BE2C (cell line): Measurements from ENCODE around the gene KAT2A.

ENCODE experiments used
- DNase-seq: peaks from one replicate; pipeline ENCODE4 v3.0.0-alpha.2; 2020
- H3K27me3 ChIP-seq: fragments of 250-450 bp; sonication (Bioruptor Pico); 2 replicates; pipeline ENCODE4 v1.5.1; 2020; ENCODE audit warnings: mild to moderate bottlenecking
- H3K36me3 ChIP-seq: fragments of 250-450 bp; sonication (Bioruptor Pico); 2 replicates; pipeline ENCODE4 v1.5.1; 2020; ENCODE audit warnings: mild to moderate bottlenecking
- H3K4me1 ChIP-seq: fragments of 250-450 bp; sonication (Bioruptor Pico); 2 replicates; pipeline ENCODE4 v1.5.1; 2020
- H3K4me3 ChIP-seq: 2 replicates; pipeline ENCODE4 v1.5.1; 2011; ENCODE audit warnings: low read depth, low read length
- H3K9me3 ChIP-seq: fragments of 250-450 bp; sonication (Bioruptor Pico); 2 replicates; pipeline ENCODE4 v1.5.1; 2020
- CTCF ChIP-seq: IDR thresholded peaks from 2 replicates; pipeline ENCODE4 v1.5.1; 2012; ENCODE audit warnings: mild to moderate bottlenecking, low read depth, low read length

KAT2A gene

DNA sequence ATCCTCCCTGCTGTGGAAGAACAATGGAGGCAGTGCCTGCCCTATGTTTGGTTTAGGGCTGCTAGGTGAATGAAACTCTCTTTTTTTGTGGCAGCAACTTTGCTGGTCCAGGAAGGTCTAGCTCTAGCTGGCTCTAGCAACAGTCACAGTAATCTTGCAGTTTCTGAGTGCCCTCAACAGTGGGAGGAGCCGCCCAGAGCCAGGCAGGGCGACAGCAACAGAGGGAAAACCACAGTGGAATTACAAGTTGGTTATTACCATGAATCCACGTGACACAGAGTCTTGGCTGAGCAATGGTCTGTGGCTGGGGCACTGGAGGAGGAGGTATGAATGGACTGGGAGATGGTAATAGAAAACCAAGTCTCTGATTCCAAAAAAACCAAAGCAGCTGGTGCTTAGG, 11.8 kb upstream of the KAT2A start:
- Histone ChIP-seq H3K36me3 (peaks cover 41% of the 10 kb centered on the region), H3K4me3 (no peak overlapping the region)
- no peak for DNase-seq

DNA sequence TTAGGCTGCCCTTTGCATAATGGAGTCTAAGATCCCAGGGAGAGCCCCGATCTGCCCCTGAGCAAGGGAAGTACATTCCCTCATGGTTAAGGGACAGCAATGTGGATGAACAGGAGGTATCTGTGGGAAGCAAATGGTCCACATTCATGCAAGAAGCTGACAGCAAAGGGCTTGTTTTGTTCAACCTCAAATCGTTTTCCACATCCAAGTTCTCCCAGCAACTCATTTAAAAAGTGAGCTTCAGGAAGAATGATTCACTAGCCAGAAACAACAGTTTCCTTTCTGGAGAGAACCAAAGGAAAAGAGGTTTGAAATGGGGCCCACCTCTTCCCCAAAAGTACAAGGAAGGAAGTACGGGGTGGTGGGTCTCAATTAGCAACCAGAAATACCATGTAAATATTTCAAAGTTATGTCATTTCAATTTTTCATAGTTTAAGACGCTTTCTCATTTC, 10.8 kb upstream of the KAT2A start:
- no peak for DNase-seq
- peaks cover 5% of the 10 kb centered on the region for H3K4me1 ChIP-seq
- H3K27me3 ChIP-seq, result no peaks in the 10 kb centered on the region

More for the DNA sequence above, 11.8 kb upstream of the KAT2A start:
- TF ChIP-seq CTCF, result no peak
- H3K27me3 ChIP-seq, result no peaks in the 10 kb centered on the region
- H3K4me1 ChIP-seq, result peaks cover 5% of the 10 kb centered on the region
- no peaks in the 10 kb centered on the region for H3K9me3 ChIP-seq

GRCh38 chr17:42131232-42131631, 10.1 kb upstream of the KAT2A start:
- H3K9me3 ChIP-seq, result no peaks in the 10 kb centered on the region
- peaks cover 5% of the 10 kb centered on the region for H3K4me1 ChIP-seq
- no peaks in the 10 kb centered on the region for H3K27me3 ChIP-seq
- no peak for DNase-seq
- no peak overlapping the region for H3K4me3 ChIP-seq
- H3K36me3 ChIP-seq, result peaks cover 45% of the 10 kb centered on the region
- no peak for TF ChIP-seq CTCF

More for the DNA sequence above, 10.8 kb upstream of the KAT2A start:
- no peak for TF ChIP-seq CTCF
- Histone ChIP-seq H3K9me3 (no peaks in the 10 kb centered on the region), H3K36me3 (peaks cover 47% of the 10 kb centered on the region), H3K4me3 (no peak overlapping the region)

DNA sequence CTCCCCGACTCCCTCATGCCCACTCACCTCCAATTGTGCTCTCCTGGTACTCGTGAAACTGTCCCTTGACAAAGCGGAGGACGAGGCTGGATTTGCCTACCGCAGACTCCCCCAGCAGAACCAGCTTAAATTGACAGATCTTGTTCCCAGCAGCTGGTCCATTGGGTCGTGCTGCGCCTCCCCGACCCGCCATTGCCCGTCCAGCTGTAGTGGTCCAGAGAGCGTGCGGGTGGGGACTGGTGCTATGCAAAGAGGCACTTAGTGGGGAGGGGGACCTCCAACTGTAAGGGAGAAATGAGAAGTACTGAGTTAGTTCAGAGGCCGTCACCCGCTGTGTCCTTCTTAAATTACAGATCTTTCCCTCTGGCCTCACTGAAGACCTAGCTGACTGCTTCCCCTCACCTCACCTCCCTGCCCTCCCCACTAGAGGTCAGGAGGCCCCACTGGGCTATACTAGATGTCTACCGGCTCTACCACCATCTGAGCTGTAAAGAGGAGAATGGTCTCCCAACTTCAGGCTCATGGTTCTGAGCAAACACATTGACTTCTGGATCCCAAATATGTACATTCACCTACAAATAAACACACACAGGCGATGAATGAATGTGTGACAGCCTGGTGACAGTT, 9.3 kb upstream of the KAT2A start:
- Histone ChIP-seq H3K27me3 (no peaks in the 10 kb centered on the region), H3K36me3 (peaks cover 50% of the 10 kb centered on the region), H3K9me3 (no peaks in the 10 kb centered on the region), H3K4me1 (peaks cover 5% of the 10 kb centered on the region), H3K4me3 (no peak overlapping the region)
- no peak for DNase-seq
- TF ChIP-seq CTCF, result no peak

DNA sequence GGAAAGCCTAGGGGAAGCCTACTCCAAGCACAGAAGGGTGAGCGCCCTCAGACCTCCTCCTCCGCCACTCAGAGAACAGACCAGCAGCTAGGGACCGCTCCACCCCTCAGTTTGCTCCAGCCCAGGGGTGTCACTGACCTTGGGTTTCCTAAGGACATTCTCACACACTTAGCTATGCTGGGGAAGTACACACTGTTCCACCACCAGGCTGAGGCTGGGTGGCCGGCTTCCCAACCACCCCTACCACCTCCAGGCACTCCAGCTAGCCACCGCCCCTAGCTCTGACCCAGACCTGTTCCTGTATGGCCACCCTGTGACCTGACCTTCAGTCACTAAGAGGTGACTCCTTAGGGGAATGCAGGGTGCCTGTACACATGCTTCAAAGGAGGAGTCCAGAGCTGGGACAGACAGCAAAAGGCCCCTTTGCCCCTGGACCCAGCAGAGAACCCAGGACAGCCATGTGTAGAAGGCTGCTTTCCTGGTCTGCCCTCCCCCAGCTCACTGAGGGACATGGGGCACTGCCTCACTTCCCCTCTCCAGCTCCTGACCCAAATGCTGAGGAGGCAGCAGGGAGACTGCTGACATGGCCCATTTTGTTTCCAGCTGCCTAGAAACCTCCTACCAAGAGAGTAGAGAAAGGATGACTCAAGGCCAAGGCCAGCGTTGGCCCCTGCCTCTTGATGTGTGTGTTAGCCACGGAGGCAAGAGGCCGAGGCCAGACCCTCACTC, 8.1 kb upstream of the KAT2A start:
- Histone ChIP-seq H3K4me1 (peaks cover 5% of the 10 kb centered on the region), H3K4me3 (no peak overlapping the region), H3K27me3 (no peaks in the 10 kb centered on the region), H3K9me3 (no peaks in the 10 kb centered on the region), H3K36me3 (peaks cover 53% of the 10 kb centered on the region)
- no peak for DNase-seq
- no peak for TF ChIP-seq CTCF

DNA sequence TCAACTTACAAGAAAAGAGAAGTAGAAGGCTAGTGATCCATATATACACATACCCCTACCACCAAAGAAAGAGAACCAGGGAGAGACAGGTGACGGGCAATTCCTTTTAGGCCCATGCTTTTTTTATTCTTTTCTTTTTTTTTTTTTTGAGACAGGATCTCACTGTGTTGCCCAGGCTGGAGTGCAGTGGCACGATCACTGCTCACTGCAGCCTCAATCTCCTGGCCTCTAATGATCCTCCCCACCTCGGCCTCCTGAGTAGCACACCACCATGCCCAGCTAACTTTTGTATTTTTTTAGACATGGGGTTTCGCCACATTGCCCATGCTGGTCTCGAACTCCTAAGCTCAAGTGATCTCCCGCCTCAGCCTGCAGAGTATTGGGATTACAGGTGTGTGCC, 6.2 kb upstream of the KAT2A start:
- no peak for DNase-seq
- Histone ChIP-seq H3K4me1 (no peaks in the 10 kb centered on the region), H3K27me3 (no peaks in the 10 kb centered on the region), H3K4me3 (no peak overlapping the region), H3K9me3 (no peaks in the 10 kb centered on the region), H3K36me3 (peaks cover 57% of the 10 kb centered on the region)
- no peak for TF ChIP-seq CTCF
